Ecto neural progenitor cell (in vitro differentiated cells): ENCODE measurements around the gene CYP4F12.

ENCODE experiments used
- DNase-seq: peaks from one replicate; pipeline ENCODE4 v3.0.0-alpha.2; 2018; ENCODE audit warnings: low spot score

The CYP4F12 gene, protein sequence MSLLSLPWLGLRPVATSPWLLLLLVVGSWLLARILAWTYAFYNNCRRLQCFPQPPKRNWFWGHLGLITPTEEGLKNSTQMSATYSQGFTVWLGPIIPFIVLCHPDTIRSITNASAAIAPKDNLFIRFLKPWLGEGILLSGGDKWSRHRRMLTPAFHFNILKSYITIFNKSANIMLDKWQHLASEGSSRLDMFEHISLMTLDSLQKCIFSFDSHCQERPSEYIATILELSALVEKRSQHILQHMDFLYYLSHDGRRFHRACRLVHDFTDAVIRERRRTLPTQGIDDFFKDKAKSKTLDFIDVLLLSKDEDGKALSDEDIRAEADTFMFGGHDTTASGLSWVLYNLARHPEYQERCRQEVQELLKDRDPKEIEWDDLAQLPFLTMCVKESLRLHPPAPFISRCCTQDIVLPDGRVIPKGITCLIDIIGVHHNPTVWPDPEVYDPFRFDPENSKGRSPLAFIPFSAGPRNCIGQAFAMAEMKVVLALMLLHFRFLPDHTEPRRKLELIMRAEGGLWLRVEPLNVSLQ

DNA sequence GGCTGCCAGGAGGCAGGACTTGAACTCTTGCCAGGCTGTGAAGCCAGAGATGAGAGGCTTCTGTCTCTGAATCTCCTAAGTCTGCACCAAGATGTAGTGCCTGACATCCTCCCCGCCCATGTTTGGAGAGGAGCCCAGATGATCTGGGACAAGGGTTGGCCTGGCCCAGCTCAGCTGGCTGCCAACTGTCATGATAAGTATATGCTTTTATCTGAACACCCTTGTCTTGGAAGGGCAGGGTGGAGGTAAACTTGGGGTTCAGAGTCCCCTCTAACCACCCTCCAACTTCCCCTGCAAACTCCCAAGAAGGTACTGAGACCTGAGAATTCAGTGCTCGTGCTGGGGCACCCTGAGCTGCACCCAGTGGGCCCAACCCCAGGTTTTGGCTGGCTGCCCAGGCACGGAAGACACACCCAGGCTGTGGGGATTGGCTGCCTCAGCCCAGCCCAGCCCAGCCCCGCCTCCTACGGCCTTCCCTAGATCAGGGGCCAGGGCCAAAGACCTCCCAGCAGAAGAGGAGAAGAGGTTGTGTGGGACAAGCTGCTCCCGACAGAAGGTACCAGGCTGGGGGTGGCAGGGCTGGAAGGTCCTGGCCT, at the start of gene CYP4F12:
CYP4F12 (plus strand) TSS at position 508 of the 596 bp plus-strand sequence. CDS start 443 bp downstream, outside the sequence.
- DNase-seq = no peak

DNA sequence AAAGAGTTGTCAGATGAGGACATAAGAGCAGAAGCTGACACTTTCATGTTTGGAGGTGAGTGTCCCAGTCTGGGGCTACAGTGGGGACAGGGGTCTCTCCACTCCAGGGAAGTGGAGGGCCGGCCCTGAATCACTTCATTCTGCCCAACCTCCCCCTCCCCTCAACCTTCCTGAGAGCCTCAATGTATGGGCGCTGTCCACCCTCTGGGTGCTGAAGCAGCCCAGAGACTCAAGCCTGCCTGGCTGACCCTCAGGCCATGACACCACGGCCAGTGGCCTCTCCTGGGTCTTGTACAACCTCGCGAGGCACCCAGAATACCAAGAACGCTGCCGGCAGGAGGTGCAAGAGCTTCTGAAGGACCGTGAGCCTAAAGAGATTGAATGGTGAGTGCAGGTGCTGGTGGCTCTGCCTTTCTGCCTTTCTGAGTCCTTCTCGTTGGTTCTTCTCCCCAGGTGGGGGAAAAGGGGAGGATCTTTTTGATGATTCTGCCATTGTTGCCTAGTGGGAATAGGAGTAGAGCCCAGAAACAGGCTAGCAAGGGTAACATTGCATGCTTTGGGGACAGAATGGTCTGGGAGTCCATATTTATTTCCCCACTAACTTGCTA, 49.1 kb upstream of the CYP4F12 start:
- DNase-seq = peak; percentile 51

DNA sequence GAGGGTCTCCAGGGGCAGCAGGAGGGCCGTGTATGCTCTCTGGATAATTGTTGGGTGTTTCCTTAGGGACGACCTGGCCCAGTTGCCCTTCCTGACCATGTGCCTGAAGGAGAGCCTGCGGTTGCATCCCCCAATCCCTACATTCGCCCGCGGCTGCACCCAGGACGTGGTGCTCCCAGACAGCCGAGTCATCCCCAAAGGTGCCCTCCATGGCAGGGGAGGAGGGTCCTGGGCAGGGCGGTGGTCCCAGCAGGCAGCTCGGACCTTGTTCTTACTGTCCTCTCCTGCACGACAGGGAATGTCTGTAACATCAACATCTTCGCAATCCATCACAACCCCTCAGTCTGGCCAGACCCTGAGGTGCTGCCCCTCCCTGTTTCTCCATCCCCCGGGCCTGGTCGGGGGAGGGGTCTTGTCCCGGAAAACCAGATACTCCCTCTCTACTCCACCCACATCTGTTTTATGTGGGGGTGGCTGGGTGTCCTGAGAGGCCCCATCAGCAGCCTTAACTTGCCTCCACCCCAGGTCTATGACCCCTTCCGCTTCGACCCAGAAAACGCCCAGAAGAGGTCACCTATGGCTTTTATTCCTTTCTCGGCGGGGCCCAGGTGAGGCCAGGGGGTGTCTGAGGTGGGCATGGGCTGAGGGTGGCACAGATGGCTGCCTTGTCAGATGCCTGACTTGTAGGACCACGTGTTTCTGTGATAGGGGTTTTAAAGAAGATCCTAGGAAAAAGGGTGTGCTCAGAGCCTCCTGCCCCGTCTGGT, 44.5 kb upstream of the CYP4F12 start:
- no peak for DNase-seq

DNA sequence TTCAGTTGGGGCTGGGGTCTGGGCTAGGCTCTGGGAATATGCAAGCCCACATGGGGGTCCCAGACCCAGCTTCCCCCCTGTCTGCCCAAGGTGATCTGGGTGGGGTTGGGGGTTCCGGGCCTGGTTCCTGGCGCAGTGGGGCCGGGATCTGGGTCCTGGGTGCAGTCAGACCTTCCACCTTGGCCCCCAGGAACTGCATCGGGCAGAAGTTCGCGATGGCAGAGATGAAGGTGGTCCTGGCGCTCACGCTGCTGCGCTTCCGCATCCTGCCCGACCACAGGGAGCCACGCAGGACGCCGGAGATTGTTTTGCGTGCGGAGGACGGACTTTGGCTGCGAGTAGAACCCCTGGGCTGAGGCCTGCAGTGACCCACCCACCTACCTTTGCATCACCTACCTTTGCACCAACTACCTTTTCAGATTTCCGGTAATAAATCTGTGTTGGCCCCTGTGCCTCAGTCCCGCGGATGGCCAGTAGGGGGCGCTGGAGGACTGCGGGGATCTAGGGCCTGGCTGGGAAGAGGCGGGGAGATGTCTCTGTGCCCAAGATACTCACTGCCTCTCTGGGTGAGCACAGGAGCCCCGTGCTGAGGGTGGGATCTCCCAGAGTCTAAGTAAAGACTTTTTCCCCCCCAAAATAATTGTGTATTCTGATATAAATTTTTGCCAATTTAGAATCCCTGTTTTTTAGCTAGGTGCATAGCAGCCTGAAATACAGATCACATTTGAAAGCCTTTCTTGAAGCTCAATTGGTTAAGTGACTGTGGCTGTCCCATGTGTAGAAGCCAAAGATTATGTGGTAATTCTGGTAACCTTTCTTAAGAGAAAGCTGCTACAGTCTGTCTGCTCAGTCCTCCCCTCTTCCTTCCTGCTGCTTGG, 43.6 kb upstream of the CYP4F12 start:
- peak; percentile 80 for DNase-seq

GRCh38 chr19:15631817-15632216, 41.1 kb upstream of the CYP4F12 start:
- DNase-seq = no peak

GRCh38 chr19:15633082-15633835, 39.6 kb upstream of the CYP4F12 start:
- DNase-seq = no peak

- no peak for DNase-seq
Observed at GRCh38 chr19:15634105-15634504, 38.8 kb upstream of the CYP4F12 start.

DNA sequence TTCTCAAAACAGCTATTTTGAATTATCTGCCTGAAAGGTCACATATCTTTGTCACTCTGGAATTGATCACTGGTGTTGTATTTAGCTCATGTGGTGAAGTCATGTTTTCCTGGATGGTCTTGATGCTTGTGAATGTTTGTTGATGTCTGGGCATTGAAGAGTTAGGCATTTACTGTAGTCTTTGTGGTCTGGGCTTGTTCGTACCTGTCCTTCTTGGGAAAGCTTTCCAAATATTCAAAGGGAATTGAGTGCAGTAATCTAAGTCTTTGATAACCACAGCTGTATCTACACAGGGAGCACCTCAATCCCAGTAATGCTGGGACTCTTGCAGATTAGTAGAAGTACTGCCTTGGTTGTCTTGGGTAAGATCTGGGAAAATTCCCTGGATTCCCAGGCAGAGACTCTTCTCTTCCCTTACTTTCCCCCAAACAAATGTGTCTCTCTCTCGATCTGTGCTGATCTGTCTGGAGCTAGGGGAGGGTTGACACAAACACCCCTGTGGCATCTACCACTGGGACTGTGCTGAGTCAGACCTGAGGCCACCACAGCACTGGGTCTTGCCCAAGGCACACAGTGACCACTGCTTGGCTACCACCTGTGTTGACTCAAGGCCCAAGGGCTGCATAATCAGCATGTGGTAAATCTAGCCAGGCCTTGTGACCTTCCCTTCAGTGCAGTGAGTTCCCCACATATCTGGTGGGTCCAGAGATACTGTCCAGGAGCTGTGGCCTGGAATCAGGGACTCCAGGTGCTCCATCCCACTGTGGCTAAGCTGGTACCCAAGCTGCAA, 37.7 kb upstream of the CYP4F12 start:
- no peak for DNase-seq

GRCh38 chr19:15636026-15636425, 36.9 kb upstream of the CYP4F12 start:
- no peak for DNase-seq

DNA sequence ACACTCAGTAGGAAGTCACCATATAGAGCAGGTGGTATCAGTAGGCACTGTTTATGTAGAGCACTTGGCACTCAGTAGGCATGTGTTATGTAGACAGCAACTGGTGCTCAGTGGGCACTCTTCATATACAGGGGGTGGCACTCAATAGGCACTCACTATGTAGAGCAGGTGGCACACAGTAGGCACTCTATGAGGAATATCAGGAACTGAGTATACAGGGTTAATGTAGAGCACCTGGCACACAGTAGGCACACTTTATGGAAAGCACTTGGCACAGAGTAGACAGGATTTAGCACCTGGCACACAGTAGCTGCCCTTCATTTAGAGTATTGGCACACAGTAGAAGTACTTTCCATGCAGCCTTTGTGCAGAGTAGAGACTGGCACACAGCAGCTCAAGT, 33.3 kb upstream of the CYP4F12 start:
- no peak for DNase-seq

- no peak for DNase-seq
Observed at GRCh38 chr19:15640294-15640903, 32.5 kb upstream of the CYP4F12 start, which contains the start of gene CYP4F3. Gene CYP4F3 (plus strand): TSS chr19:15640897. CDS start chr19:15641416, 519 bp downstream.

- DNase-seq = no peak
Observed at GRCh38 chr19:15640904-15641597, 31.8 kb upstream of the CYP4F12 start.

DNA sequence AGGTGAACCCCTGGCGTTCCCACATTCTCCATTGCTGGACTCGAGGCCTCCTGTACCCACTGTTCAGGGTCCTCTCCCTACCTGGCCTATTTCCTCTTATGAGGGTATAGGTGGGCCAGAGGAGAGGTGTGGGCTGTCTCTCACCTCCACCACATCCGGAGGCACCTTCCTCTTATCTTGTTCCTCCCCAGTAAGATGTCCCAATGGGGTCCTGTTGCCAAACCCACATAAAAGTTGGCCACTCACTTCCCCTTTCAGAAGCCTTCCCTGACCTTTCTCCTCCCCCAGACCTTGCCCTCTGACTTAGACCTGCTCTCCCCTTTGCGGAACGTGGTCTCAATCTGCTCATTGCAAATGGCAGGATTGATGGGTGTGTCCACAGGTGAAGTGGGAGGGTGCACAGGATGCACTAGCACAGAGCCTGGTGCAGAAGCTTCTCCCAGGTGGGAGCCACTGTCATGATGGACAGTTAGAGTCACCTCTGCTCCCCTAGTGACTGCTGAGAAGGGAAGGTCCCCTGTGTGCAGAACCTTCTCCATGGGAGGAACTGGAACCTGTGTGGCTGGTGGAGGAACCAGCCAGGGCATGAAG, 30.9 kb upstream of the CYP4F12 start:
- DNase-seq = no peak

DNA sequence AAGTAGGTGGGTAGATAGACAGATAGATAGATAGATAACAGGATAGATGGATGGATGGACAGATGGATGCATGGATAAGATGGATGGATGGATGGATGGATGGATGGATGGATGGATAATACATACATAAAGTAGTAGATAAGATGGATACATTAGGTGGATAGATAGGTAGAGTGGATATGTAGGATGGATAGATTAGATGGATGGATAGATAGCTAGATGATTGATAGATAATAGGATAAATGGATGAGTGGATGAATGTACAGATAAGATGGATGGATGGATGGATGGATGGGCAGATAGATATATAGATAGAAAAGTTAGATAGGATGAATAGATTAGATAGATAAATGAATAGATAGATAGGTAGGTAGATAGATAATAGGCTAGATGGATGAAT, 30.1 kb upstream of the CYP4F12 start:
- no peak for DNase-seq

DNA sequence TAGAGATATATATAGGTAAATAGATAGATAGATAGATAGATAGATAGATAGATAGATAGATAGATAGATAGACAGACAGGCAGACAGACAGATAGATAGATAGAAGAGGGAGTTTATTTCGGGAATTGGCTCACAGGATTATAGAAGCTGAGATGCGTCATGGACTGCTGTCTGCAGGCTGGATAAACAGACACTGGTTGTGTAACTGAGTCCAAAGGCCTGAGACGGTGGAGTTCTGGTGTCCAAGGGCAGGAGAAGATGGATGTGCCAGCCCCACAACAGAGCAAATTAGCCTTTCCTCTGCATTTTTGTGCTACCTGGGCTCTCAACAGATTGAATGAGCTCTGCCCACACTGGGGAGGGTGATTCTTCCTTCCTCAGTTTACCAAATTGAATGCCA, 29.5 kb upstream of the CYP4F12 start:
- no peak for DNase-seq

- DNase-seq = no peak
Observed at GRCh38 chr19:15644066-15644741, 28.7 kb upstream of the CYP4F12 start.

DNA sequence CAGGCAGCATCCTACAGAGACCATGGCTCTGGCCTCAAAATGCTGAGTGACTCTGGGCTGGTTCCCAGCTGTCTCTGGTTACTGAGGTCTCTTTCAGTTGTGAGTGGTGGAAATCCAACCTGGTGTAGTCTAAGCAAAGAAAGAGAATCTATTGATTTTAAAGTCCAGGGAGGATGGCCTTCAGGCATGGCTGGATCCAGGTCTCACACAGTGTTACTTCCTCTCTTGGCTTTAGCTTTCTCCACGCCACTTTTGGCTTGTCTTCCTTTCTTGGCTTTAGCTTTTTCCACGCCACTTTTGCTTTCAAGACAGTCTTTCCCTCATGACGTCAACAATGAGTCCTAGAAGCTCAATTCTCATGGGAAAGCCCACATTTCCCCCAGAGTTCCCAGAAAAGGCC, 28.1 kb upstream of the CYP4F12 start:
- no peak for DNase-seq
